Measurements from ENCODE around the gene SERTAD3. TPM values are rescaled to one million over a fixed set of nuclear protein-coding genes. Genes with fewer than 3 reads are reported as not detected.
"Not testable (repeated sequence)": the region's sequence is repeated elsewhere in the genome, so short reads cannot be mapped to it uniquely, and the experiment has no call there.

Gene SERTAD3
- polyA plus RNA-seq, 1 donor, result 32.5 TPM

- DNase-seq, result no peak
- no CpG with 5 or more reads among the region's 6 CpGs for WGBS (ENCODE audit: insufficient coverage, low lambda C conversion rate)
Observed at GRCh38 chr19:40469011-40469410, 24.9 kb upstream of the SERTAD3 start.

DNA sequence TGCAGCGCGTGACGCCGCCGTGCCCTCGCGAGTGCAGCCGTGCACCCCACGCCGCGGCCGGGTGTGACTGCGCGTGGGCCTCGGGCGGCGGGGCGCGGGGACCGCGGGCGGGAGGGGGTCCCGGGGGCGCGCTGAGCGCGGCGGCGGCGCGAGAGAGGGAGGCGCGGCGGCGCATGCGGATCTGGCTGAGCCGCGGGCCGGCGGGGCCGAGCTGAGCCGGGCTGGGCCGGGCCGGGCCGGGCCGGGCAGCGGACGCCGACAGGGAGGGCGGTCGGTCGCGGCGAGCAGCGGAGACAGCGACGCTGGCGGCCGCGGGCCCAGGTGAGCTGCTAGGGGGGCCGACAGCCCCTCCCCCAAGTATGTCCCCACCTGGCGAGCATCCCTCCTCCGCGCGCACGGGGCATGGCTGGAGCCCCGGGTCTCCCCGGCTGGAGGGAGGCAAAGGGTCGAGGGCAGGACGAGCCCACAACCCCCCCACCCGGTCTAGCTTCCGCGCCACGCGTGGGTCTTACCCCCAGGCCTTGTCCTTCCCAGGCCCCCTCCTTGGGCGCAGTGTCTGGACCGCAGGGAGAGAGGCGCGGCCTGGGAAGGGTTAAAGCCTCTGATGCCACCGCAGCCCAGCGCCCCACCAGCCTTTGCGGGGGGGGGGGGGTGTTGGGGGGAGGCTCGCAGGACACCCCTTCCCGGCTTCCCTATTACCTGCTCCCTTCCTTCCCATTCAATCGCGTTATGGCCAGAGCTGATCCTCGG, 23.0 kb upstream of the SERTAD3 start, which contains the start of gene SPTBN4:
Gene SPTBN4 (plus strand): TSS at position 17 of the 750 bp plus-strand sequence. CDS start 5,621 bp downstream, outside the sequence.
- H3K4me3 ChIP-seq (ENCODE audit: low read length), result peak within 1 kb of the TSS; percentile 44
- no peaks in the 10 kb centered on the region for H3K36me3 ChIP-seq (ENCODE audit: control insufficient read depth, insufficient read depth, low read length)
- DNase-seq, result peak in 1 of 2 donors; percentile 27
- peak within 1 kb of the TSS; percentile 18 for H3K27ac ChIP-seq (ENCODE audit: low read length)
- H3K27me3 ChIP-seq (ENCODE audit: control insufficient read depth, insufficient read depth, low read length), result peaks cover 15% of the 10 kb centered on the region
- peaks cover 17% of the 10 kb centered on the region for H3K4me1 ChIP-seq (ENCODE audit: control insufficient read depth, insufficient read depth, low read length)
- H3K9me3 ChIP-seq (ENCODE audit: control insufficient read depth, low read depth, low read length), result peaks cover 7% of the 10 kb centered on the region
- no CpG with 5 or more reads among the region's 87 CpGs for WGBS (ENCODE audit: insufficient coverage, low lambda C conversion rate)

More at GRCh38 chr19:40469011-40469410, 24.9 kb upstream of the SERTAD3 start:
- no peak overlapping the region for H3K27ac ChIP-seq (ENCODE audit: low read length)
- peaks cover 17% of the 10 kb centered on the region for H3K4me1 ChIP-seq (ENCODE audit: control insufficient read depth, insufficient read depth, low read length)
- H3K36me3 ChIP-seq (ENCODE audit: control insufficient read depth, insufficient read depth, low read length), result no peaks in the 10 kb centered on the region
- H3K4me3 ChIP-seq (ENCODE audit: low read length), result no peak overlapping the region
- peaks cover 7% of the 10 kb centered on the region for H3K9me3 ChIP-seq (ENCODE audit: control insufficient read depth, low read depth, low read length)
- H3K27me3 ChIP-seq (ENCODE audit: control insufficient read depth, insufficient read depth, low read length), result peaks cover 15% of the 10 kb centered on the region

- Histone ChIP-seq H3K4me3 (ENCODE audit: low read length) (peak overlapping the region; percentile 44), H3K27me3 (ENCODE audit: control insufficient read depth, insufficient read depth, low read length) (peaks cover 15% of the 10 kb centered on the region), H3K4me1 (ENCODE audit: control insufficient read depth, insufficient read depth, low read length) (peaks cover 17% of the 10 kb centered on the region), H3K9me3 (ENCODE audit: control insufficient read depth, low read depth, low read length) (peaks cover 7% of the 10 kb centered on the region), H3K27ac (ENCODE audit: low read length) (peak overlapping the region; percentile 18), H3K36me3 (ENCODE audit: control insufficient read depth, insufficient read depth, low read length) (no peaks in the 10 kb centered on the region)
- no peak for DNase-seq
- WGBS (ENCODE audit: insufficient coverage, low lambda C conversion rate), result no CpG with 5 or more reads among the region's 48 CpGs
Observed at GRCh38 chr19:40466219-40466984, 22.3 kb upstream of the SERTAD3 start.

DNA sequence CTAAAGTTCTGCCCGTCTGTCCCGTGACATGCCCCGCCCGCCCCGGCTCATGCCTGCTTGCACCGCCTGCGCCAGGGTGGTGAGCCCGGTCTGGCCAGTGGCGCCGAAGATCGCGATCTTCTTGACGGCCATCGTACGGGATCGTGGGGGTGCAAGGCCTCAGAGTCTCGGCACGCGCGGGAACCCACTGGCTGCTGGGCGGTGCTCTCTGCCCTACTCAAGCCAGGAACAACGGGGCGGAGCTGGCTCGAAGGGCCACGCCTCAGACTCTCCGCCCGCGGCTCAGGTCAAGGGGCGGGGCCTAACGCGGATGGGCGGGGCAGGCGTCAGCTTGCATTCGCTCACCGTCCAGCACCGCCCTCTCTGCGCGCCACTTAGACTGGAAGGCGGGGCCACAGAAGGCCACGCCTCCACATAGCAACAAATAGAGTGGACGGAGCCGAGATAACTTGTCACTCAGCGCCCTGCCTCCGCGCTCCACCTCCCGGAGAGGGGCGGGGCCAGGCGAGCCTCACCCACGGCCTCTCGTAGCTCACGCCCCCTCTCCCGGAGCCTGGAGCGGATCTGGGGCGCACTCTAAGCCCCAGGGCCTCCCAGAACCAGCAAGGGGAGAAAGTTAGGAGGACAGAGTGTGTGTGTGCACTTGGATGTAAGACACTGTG, 21.6 kb upstream of the SERTAD3 start, which contains the start of gene BLVRB:
Gene BLVRB (minus strand): TSS at position 189 of the 662 bp plus-strand sequence. CDS start 57 bp downstream, at position 132.
- Histone ChIP-seq H3K36me3 (ENCODE audit: control insufficient read depth, insufficient read depth, low read length) (no peaks in the 10 kb centered on the region), H3K27ac (ENCODE audit: low read length) (peak within 1 kb of the TSS; percentile 95), H3K4me3 (ENCODE audit: low read length) (peak within 1 kb of the TSS; percentile 80), H3K4me1 (ENCODE audit: control insufficient read depth, insufficient read depth, low read length) (peaks cover 17% of the 10 kb centered on the region), H3K27me3 (ENCODE audit: control insufficient read depth, insufficient read depth, low read length) (peaks cover 15% of the 10 kb centered on the region), H3K9me3 (ENCODE audit: control insufficient read depth, low read depth, low read length) (peaks cover 7% of the 10 kb centered on the region)
- no CpG with 5 or more reads among the region's 54 CpGs for WGBS (ENCODE audit: insufficient coverage, low lambda C conversion rate)
- DNase-seq, result peak; percentile 100

DNA sequence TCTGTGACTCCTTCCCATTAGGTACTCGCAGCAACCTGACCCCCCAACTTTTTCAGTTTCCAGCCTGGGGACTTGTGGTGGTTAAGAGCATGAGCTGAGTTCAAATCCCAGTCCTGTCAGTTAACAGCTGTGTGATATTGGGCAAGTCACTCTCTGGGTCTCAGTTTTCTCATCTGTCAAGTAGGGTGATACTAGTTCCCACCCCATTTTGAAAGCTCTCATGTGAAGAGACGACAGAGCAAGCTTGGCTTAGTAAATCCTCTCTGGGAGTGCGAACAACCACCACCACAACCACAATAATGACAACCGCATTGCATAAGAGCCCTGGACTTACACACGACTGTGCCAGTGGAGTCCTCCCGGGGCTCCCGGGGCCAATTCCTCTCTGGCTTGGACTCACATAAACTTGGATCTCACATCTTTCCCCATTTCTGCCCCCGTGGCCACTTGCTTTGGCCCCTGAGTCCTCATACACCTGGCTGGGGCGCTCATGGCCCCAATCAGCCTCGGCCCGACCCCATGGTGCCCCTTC, 21.0 kb upstream of the SERTAD3 start:
- H3K4me1 ChIP-seq (ENCODE audit: control insufficient read depth, insufficient read depth, low read length), result peaks cover 17% of the 10 kb centered on the region
- no CpG with 5 or more reads among the region's 11 CpGs for WGBS (ENCODE audit: insufficient coverage, low lambda C conversion rate)

DNA sequence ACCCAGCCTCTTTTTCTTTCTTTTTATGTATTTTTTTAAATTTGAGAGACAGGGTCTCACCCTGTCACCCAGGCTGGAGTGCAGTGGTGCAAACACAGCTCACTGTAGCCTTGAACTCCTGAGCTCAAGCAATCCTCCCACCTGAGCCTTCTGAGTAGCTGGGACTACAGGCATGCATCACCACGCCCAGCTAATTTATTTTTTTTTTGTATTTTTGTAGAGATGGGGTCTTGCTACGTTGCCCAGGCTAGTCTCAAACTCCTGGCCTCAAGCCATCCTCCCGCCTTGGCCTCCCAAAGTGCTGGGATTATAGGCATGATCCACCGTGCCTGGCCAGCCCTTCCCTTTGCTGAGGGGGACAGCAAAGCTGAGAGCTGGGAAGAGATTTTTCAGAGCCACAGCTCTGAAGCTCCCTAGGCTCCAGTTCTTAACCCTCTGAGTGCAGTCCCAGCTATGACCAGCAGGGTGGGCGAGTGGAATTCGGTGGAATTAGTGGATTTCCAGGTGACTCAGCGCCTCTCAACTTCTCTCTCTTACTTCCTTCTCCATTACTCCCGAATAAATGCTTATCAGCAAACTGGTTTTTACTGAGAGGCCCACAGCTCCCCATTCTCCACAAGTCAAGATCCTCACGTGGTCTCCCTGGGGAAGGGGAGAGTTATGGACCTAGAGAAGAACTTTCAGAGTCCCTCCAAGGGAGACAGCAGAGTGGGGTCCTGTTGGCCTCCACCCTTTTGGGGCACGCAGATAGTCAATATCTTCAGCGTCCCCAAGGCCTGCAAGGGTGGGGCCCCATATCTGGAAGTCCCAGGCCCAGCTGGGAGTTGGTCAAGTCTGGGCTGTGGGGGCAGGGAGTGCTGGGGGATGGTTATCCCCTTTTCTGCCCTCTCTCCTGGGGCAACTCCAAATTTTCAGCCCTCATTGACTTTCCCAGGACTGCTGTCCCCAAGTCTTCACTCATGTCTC, 20.2 kb upstream of the SERTAD3 start:
- H3K27me3 ChIP-seq (ENCODE audit: control insufficient read depth, insufficient read depth, low read length), result peaks cover 15% of the 10 kb centered on the region
- no CpG with 5 or more reads among the region's 11 CpGs for WGBS (ENCODE audit: insufficient coverage, low lambda C conversion rate)
- H3K4me1 ChIP-seq (ENCODE audit: control insufficient read depth, insufficient read depth, low read length), result peaks cover 17% of the 10 kb centered on the region

More for the DNA sequence above, 21.0 kb upstream of the SERTAD3 start:
- Histone ChIP-seq H3K27me3 (ENCODE audit: control insufficient read depth, insufficient read depth, low read length) (peaks cover 15% of the 10 kb centered on the region), H3K36me3 (ENCODE audit: control insufficient read depth, insufficient read depth, low read length) (no peaks in the 10 kb centered on the region), H3K27ac (ENCODE audit: low read length) (peak overlapping the region; percentile 95), H3K4me3 (ENCODE audit: low read length) (peak overlapping the region; percentile 80), H3K9me3 (ENCODE audit: control insufficient read depth, low read depth, low read length) (peaks cover 7% of the 10 kb centered on the region)
- no peak for DNase-seq

DNA sequence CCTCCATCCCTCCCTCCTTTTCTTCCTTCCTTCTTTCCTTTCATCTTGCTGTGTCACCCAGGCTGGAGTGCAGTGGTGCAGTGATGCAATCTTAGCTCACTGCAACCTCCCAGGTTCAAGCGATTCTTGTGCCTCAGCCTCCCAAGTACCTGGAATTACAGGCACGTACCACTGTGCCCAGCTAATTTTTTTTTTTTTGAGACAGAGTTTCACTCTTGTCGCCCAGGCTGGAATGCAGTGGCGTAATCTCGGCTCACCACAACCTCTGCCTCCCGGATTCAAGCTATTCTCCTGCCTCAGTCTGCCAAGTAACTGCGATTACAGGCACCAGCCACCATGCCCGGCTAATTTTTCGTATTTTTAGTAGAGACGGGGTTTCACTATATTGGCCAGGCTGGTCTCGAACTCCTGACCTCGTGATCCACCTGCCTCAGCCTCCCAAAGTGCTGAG, 19.5 kb upstream of the SERTAD3 start:
- Histone ChIP-seq H3K27me3 (ENCODE audit: control insufficient read depth, insufficient read depth, low read length) (peaks cover 15% of the 10 kb centered on the region), H3K4me1 (ENCODE audit: control insufficient read depth, insufficient read depth, low read length) (peaks cover 17% of the 10 kb centered on the region)
- H3K9me3 ChIP-seq (ENCODE audit: control insufficient read depth, low read depth, low read length); DNase-seq; H3K27ac ChIP-seq (ENCODE audit: low read length); H3K36me3 ChIP-seq (ENCODE audit: control insufficient read depth, insufficient read depth, low read length); H3K4me3 ChIP-seq (ENCODE audit: low read length): not testable (repeated sequence)
- WGBS (ENCODE audit: insufficient coverage, low lambda C conversion rate), result no CpG with 5 or more reads among the region's 12 CpGs

More for the DNA sequence above, 20.2 kb upstream of the SERTAD3 start:
- DNase-seq, result peak; percentile 87 to 94
- Histone ChIP-seq H3K9me3 (ENCODE audit: control insufficient read depth, low read depth, low read length) (peaks cover 7% of the 10 kb centered on the region), H3K4me3 (ENCODE audit: low read length) (peak overlapping the region; percentile 80), H3K36me3 (ENCODE audit: control insufficient read depth, insufficient read depth, low read length) (no peaks in the 10 kb centered on the region), H3K27ac (ENCODE audit: low read length) (peak overlapping the region; percentile 95)

DNA sequence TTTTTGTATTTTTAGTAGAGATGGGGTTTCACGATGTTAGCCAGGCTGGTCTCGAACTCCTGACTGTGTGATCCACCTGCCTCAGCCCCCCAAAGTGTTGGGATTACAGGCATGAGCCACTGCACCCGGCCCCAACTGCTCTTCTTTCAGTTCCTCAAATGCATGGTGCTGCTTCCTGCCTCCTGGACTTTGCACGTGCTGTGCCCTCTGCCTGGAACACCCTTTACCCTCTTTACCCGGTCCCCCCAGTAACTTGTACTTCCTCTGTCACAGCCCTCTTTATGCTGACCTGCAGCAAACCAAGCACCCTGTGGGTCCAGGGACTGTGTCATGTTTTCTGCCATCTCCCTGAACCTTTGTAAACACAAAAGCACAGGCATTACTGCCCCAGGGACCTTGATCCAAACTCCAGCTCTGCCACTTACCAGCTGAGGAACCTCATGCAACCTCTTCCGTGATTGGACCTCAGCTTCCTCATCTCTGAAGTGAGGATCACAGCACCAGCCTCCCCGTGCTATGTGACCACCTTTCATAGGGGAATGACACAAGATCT, 17.6 kb upstream of the SERTAD3 start:
- Histone ChIP-seq H3K4me3 (ENCODE audit: low read length) (no peak overlapping the region), H3K9me3 (ENCODE audit: control insufficient read depth, low read depth, low read length) (peaks cover 2% of the 10 kb centered on the region), H3K27ac (ENCODE audit: low read length) (peak overlapping the region; percentile 18), H3K27me3 (ENCODE audit: control insufficient read depth, insufficient read depth, low read length) (peaks cover 6% of the 10 kb centered on the region), H3K4me1 (ENCODE audit: control insufficient read depth, insufficient read depth, low read length) (peaks cover 17% of the 10 kb centered on the region), H3K36me3 (ENCODE audit: control insufficient read depth, insufficient read depth, low read length) (peaks cover 11% of the 10 kb centered on the region)
- WGBS (ENCODE audit: insufficient coverage, low lambda C conversion rate), result no CpG with 5 or more reads among the region's 7 CpGs
- peak in 1 of 2 donors; percentile 68 for DNase-seq

DNA sequence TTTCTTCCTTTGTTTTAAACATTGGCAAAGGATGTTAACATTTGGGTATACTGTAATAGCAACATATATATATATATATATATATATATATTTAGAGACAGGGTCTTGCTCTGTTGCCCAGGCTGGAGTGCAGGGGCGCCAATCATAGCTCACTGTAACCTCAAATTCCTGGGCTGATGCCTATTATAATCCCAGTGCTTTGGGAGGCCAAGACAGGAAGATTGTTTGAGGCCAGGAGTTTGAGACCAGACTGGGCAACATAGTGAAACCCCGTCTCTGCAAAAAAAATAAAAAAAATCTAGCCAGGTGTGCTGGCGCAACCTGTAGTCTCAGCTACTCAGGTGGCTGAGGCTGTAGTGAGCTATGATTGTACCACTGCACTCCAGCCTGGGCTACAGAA, 16.1 kb upstream of the SERTAD3 start:
- H3K9me3 ChIP-seq (ENCODE audit: control insufficient read depth, low read depth, low read length), result no peaks in the 10 kb centered on the region
- no CpG with 5 or more reads among the region's 3 CpGs for WGBS (ENCODE audit: insufficient coverage, low lambda C conversion rate)
- H3K27me3 ChIP-seq (ENCODE audit: control insufficient read depth, insufficient read depth, low read length), result no peaks in the 10 kb centered on the region
- H3K27ac ChIP-seq (ENCODE audit: low read length), result no peak overlapping the region
- peaks cover 8% of the 10 kb centered on the region for H3K4me1 ChIP-seq (ENCODE audit: control insufficient read depth, insufficient read depth, low read length)
- no peak overlapping the region for H3K4me3 ChIP-seq (ENCODE audit: low read length)
- peaks cover 11% of the 10 kb centered on the region for H3K36me3 ChIP-seq (ENCODE audit: control insufficient read depth, insufficient read depth, low read length)
- DNase-seq, result no peak

All from large intestine (tissue), 3 donors.